HepG2 (cell line): Measurements from ENCODE around the gene STAT1. TPM values are rescaled to one million over a fixed set of nuclear protein-coding genes. Genes with fewer than 3 reads are reported as not detected.

Experiments used
- ATF1 ChIP-seq: IDR thresholded peaks from 2 replicates; pipeline ENCODE4 v1.6.1; 2016; ENCODE audit warnings: mild to moderate bottlenecking, control low read depth
- BCL6 ChIP-seq: IDR thresholded peaks from 2 replicates; pipeline ENCODE4 v1.6.1; 2016; ENCODE audit warnings: missing genetic modification reagents, missing compliant biosample characterization
- ETV5 ChIP-seq: IDR thresholded peaks from 2 replicates; pipeline ENCODE4 v1.6.1; 2018; ENCODE audit warnings: missing biosample characterization, missing genetic modification reagents, inconsistent platforms, borderline replicate concordance
- FOXC1 ChIP-seq: sonication (generic); formaldehyde crosslinking; IDR thresholded peaks from 2 replicates; pipeline ENCODE4 v1.8.0; 2022; ENCODE audit warnings: mild to moderate bottlenecking, missing genetic modification reagents, borderline replicate concordance
- MIXL1 ChIP-seq: IDR thresholded peaks from 2 replicates; pipeline ENCODE4 v1.6.1; 2016
- NPAS2 ChIP-seq: sonication (generic); formaldehyde crosslinking; IDR thresholded peaks from 2 replicates; pipeline ENCODE4 v1.8.0; 2022; ENCODE audit warnings: mild to moderate bottlenecking, missing genetic modification reagents, borderline replicate concordance
- SIX4 ChIP-seq: sonication (generic); formaldehyde crosslinking; IDR thresholded peaks from 2 replicates; pipeline ENCODE4 v1.4.0; 2020; ENCODE audit warnings: missing genetic modification reagents
- ZNF33B ChIP-seq: sonication (generic); formaldehyde crosslinking; IDR thresholded peaks from 2 replicates; pipeline ENCODE4 v1.5.1; 2020; ENCODE audit warnings: mild to moderate bottlenecking, missing genetic modification reagents
- ZNF850 ChIP-seq: sonication (generic); formaldehyde crosslinking; conservative IDR thresholded peaks from 2 replicates; pipeline ENCODE4 v1.9.0; 2021; ENCODE audit warnings: mild to moderate bottlenecking, missing genetic modification reagents
- polyA plus RNA-seq, 8 experiments: library from polyadenylated mRNA; depleted of rRNA in 3 of 8; stranded (reverse) in 7 of 8; unstranded in 1 of 8; fragments of >200 nt; fragmentation: Illumina TruSeq in 4 of 8; extraction: Trizol in 4 of 8; gene quantifications; 2 replicates each; pipeline versions ENCODE4 v1.2.1 to v1.2.3, GENCODE V29; 2011 to 2016; ENCODE audit warnings: low read depth in 4 of 8, missing spikeins in 1 of 8, mixed read lengths in 1 of 8; ENCODE audit not compliant: insufficient read depth in 1 of 8
- total RNA-seq, 5 experiments: library from RNA; depleted of rRNA; stranded (reverse); fragments of >200 nt; fragmentation: Illumina TruSeq; extraction: Trizol; gene quantifications; 2 replicates each; pipeline ENCODE4 v1.2.3, GENCODE V29; 2016; ENCODE audit warnings: low read depth in 1 of 5
- TF ChIP-seq, protein P1 (sequence below): sonication (generic); formaldehyde crosslinking; IDR thresholded peaks from 2 replicates; pipeline ENCODE4 v1.5.0; 2020; ENCODE audit warnings: mild to moderate bottlenecking, missing genetic modification reagents, borderline replicate concordance
- TF ChIP-seq, protein P2 (sequence below): sonication (generic); formaldehyde crosslinking; IDR thresholded peaks from 2 replicates; pipeline ENCODE4 v1.4.0; 2020; ENCODE audit warnings: missing genetic modification reagents, borderline replicate concordance
- TF ChIP-seq, protein P3 (sequence below): IDR thresholded peaks from 2 replicates; pipeline ENCODE4 v1.6.1; 2016; ENCODE audit warnings: missing compliant biosample characterization, missing genetic modification reagents, borderline replicate concordance

The STAT1 gene
- total and polyA plus RNA-seq, 2 of the 13 experiments (the other 11 are each of a cell fraction or from before 2014, with no cell fraction given): 21.8 to 59.6 TPM

DNA sequence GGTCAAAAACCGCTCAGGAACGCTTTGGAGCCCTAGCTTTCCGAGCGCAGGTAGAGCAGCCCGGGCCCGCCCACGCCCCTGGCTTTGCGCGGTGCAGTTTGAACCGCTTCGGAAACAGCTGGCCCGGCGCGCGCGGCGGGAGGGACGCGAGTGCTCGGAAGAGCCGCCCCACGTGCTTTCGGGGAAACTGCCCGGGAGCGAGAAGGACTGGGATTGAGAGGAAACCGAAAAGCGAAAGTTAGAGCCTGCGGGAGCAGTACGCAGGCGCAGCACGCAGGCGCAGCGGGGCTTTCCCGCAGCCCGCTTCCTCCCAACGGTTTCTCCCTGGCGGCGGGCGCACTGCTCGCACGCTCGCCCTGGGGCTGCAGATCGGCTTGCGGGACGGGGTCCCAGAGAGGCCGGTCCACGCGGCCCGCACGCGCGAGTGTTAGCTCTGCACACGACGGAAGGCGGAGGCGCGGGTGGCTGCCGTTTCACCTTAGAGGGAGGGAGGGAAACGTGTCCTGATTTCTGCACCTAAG lies 6.3 kb upstream of the STAT1 start (continued):
- peak; percentile 100 for TF ChIP-seq BCL6 (CRISPR knock-in tag)
- TF ChIP-seq, protein P1, sequence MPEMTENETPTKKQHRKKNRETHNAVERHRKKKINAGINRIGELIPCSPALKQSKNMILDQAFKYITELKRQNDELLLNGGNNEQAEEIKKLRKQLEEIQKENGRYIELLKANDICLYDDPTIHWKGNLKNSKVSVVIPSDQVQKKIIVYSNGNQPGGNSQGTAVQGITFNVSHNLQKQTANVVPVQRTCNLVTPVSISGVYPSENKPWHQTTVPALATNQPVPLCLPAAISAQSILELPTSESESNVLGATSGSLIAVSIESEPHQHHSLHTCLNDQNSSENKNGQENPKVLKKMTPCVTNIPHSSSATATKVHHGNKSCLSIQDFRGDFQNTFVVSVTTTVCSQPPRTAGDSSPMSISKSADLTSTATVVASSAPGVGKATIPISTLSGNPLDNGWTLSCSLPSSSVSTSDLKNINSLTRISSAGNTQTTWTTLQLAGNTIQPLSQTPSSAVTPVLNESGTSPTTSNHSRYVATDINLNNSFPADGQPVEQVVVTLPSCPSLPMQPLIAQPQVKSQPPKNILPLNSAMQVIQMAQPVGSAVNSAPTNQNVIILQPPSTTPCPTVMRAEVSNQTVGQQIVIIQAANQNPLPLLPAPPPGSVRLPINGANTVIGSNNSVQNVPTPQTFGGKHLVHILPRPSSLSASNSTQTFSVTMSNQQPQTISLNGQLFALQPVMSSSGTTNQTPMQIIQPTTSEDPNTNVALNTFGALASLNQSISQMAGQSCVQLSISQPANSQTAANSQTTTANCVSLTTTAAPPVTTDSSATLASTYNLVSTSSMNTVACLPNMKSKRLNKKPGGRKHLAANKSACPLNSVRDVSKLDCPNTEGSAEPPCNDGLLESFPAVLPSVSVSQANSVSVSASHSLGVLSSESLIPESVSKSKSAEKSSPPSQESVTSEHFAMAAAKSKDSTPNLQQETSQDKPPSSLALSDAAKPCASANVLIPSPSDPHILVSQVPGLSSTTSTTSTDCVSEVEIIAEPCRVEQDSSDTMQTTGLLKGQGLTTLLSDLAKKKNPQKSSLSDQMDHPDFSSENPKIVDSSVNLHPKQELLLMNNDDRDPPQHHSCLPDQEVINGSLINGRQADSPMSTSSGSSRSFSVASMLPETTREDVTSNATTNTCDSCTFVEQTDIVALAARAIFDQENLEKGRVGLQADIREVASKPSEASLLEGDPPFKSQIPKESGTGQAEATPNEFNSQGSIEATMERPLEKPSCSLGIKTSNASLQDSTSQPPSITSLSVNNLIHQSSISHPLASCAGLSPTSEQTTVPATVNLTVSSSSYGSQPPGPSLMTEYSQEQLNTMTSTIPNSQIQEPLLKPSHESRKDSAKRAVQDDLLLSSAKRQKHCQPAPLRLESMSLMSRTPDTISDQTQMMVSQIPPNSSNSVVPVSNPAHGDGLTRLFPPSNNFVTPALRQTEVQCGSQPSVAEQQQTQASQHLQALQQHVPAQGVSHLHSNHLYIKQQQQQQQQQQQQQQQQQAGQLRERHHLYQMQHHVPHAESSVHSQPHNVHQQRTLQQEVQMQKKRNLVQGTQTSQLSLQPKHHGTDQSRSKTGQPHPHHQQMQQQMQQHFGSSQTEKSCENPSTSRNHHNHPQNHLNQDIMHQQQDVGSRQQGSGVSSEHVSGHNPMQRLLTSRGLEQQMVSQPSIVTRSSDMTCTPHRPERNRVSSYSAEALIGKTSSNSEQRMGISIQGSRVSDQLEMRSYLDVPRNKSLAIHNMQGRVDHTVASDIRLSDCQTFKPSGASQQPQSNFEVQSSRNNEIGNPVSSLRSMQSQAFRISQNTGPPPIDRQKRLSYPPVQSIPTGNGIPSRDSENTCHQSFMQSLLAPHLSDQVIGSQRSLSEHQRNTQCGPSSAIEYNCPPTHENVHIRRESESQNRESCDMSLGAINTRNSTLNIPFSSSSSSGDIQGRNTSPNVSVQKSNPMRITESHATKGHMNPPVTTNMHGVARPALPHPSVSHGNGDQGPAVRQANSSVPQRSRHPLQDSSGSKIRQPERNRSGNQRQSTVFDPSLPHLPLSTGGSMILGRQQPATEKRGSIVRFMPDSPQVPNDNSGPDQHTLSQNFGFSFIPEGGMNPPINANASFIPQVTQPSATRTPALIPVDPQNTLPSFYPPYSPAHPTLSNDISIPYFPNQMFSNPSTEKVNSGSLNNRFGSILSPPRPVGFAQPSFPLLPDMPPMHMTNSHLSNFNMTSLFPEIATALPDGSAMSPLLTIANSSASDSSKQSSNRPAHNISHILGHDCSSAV: peak; percentile 93; the same call in 1 of the 2 replicates
- peak; percentile 93 for TF ChIP-seq SIX4 (CRISPR knock-in tag)
- no peak for TF ChIP-seq NPAS2 (CRISPR knock-in tag)
- TF ChIP-seq, protein P2, sequence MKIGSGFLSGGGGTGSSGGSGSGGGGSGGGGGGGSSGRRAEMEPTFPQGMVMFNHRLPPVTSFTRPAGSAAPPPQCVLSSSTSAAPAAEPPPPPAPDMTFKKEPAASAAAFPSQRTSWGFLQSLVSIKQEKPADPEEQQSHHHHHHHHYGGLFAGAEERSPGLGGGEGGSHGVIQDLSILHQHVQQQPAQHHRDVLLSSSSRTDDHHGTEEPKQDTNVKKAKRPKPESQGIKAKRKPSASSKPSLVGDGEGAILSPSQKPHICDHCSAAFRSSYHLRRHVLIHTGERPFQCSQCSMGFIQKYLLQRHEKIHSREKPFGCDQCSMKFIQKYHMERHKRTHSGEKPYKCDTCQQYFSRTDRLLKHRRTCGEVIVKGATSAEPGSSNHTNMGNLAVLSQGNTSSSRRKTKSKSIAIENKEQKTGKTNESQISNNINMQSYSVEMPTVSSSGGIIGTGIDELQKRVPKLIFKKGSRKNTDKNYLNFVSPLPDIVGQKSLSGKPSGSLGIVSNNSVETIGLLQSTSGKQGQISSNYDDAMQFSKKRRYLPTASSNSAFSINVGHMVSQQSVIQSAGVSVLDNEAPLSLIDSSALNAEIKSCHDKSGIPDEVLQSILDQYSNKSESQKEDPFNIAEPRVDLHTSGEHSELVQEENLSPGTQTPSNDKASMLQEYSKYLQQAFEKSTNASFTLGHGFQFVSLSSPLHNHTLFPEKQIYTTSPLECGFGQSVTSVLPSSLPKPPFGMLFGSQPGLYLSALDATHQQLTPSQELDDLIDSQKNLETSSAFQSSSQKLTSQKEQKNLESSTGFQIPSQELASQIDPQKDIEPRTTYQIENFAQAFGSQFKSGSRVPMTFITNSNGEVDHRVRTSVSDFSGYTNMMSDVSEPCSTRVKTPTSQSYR (CRISPR knock-in tag): peak; percentile 79
- TF ChIP-seq, protein P3, sequence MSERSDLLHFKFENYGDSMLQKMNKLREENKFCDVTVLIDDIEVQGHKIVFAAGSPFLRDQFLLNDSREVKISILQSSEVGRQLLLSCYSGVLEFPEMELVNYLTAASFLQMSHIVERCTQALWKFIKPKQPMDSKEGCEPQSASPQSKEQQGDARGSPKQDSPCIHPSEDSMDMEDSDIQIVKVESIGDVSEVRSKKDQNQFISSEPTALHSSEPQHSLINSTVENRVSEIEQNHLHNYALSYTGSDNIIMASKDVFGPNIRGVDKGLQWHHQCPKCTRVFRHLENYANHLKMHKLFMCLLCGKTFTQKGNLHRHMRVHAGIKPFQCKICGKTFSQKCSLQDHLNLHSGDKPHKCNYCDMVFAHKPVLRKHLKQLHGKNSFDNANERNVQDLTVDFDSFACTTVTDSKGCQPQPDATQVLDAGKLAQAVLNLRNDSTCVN: peak; percentile 95; the same call in 1 of the 2 replicates
- peak; percentile 98 for TF ChIP-seq MIXL1
- TF ChIP-seq FOXC1 (CRISPR knock-in tag): peak; percentile 98
- peak; percentile 99 for TF ChIP-seq ETV5 (CRISPR knock-in tag)
- peak; percentile 99 for TF ChIP-seq ZNF33B (CRISPR knock-in tag)
- peak; percentile 78; the same call in 1 of the 2 replicates for TF ChIP-seq ATF1 (CRISPR knock-in tag)
- TF ChIP-seq ZNF850 (CRISPR knock-in tag): 0 out of 2 replicates have a peak, but pooled peaks have one; percentile 87
